SK-N-MC (cell line): Measurements from ENCODE around the gene POU5F1.

Experiments used
- EZH2 ChIP-seq: fragments of 200-600 bp; sonication (generic); IDR thresholded peaks from one replicate; pipeline ENCODE4 v1.6.1; 2017; ENCODE audit warnings: antibody characterized with exemption
- POLR2AphosphoS5 ChIP-seq: IDR thresholded peaks from 2 replicates; pipeline ENCODE4 v1.6.1; 2012; ENCODE audit warnings: mild to moderate bottlenecking, low read depth, low read length, borderline replicate concordance

GRCh38 chr6:31179896-31180295, 9.4 kb upstream of the POU5F1 start:
- TF ChIP-seq EZH2 (no peak), POLR2AphosphoS5 (no peak)
